Thoracic aorta (tissue), 2 donors: ENCODE measurements around the gene PIP5K1A. TPM values are rescaled to one million over a fixed set of nuclear protein-coding genes. Genes with fewer than 3 reads are reported as not detected.

ENCODE experiments used
- ATAC-seq: fragments of 150-250 bp; one replicate; pipeline ENCODE4 v1.8.0; 2017; ENCODE audit warnings: low read depth; ENCODE audit not compliant: insufficient number of reproducible peaks, low FRiP score
- DNase-seq: peaks from one replicate; pipeline ENCODE4 v3.0.0-alpha.2; 2020; ENCODE audit warnings: low spot score
- H3K27ac ChIP-seq, 2 donors: fragments of 200-600 bp; sonication (generic); 1 replicate in 1 of 2; 2 replicates in 1 of 2; pipeline ENCODE4 v1.5.1; 2016; ENCODE audit warnings: mild to moderate bottlenecking in 2 of 2, moderate library complexity in 2 of 2
- H3K27me3 ChIP-seq: fragments of 200-600 bp; sonication (generic); replicated peaks from 2 replicates; pipeline ENCODE4 v1.6.0; 2016; ENCODE audit warnings: mild to moderate bottlenecking; ENCODE audit not compliant: insufficient read depth
- H3K36me3 ChIP-seq: fragments of 200-600 bp; sonication (generic); one replicate; pipeline ENCODE4 v1.5.1; 2016
- H3K4me1 ChIP-seq, 2 donors: fragments of 200-600 bp; sonication (generic); 1 replicate in 1 of 2; 2 replicates in 1 of 2; pipeline versions ENCODE4 v1.5.1 to v1.6.0; 2016; ENCODE audit warnings: low read depth in 2 of 2, mild to moderate bottlenecking in 1 of 2; ENCODE audit not compliant: control insufficient read depth in 1 of 2
- H3K4me3 ChIP-seq: fragments of 200-600 bp; sonication (generic); 2 replicates; pipeline ENCODE4 v1.5.1; 2016; ENCODE audit warnings: mild to moderate bottlenecking
- H3K9me3 ChIP-seq: fragments of 200-600 bp; sonication (generic); 2 replicates; pipeline ENCODE4 v1.5.1; 2016
- CTCF ChIP-seq: fragments of 200-600 bp; sonication (generic); IDR thresholded peaks from one replicate; pipeline ENCODE4 v1.5.1; 2019; ENCODE audit warnings: antibody characterized with exemption
- total RNA-seq, 2 donors: library from RNA; depleted of rRNA; stranded (reverse); fragments of >200 nt; gene quantifications; one replicate each; pipeline versions ENCODE4 v1.1.0 to v1.2.3, GENCODE V29; 2016

The PIP5K1A gene
- total RNA-seq, 2 donors from 2014 or later, result 49.7 to 97.6 TPM

- Histone ChIP-seq H3K36me3 (peaks cover 84% of the 10 kb centered on the region), H3K27me3 (no peaks in the 10 kb centered on the region), H3K4me1 (no peaks in the 10 kb centered on the region), H3K27ac (no peak overlapping the region), H3K9me3 (no peaks in the 10 kb centered on the region), H3K4me3 (no peak overlapping the region)
- DNase-seq (no peak), ATAC-seq (no peak)
- no peak for TF ChIP-seq CTCF
Measured at GRCh38 chr1:151294742-151295462, 96.5 kb downstream of the PIP5K1A start.

Other genes with a start within 250 kb of the PIP5K1A start
- 100 to 1,000 TPM; 102 to 122 TPM for gene CERS2, start 223.7 kb upstream of the PIP5K1A start, total RNA-seq
- not detected for gene ANXA9, start 216.3 kb upstream of the PIP5K1A start, total RNA-seq
- gene MINDY1, start 191.7 kb upstream of the PIP5K1A start, total RNA-seq, result 10 to 100 TPM; 16.9 to 28.3 TPM
- 10 to 100 TPM; 16.5 to 21.3 TPM for gene PRUNE1, start 190.1 kb upstream of the PIP5K1A start, total RNA-seq
- gene BNIPL, start 162.0 kb upstream of the PIP5K1A start, total RNA-seq, result 1 to 10 TPM in 1 of 2 donors, under 1 TPM in 1; 0.14 to 2.6 TPM
- 1 to 10 TPM; 5.0 to 5.3 TPM for gene C1orf56, start 150.8 kb upstream of the PIP5K1A start, total RNA-seq
- gene CDC42SE1, start 138.9 kb upstream of the PIP5K1A start, total RNA-seq, result 100 to 1,000 TPM in 1 of 2 donors, 10 to 100 TPM in 1; 66.2 to 134 TPM
- gene MLLT11, start 138.2 kb upstream of the PIP5K1A start, total RNA-seq, result 1 to 10 TPM; 1.2 to 3.1 TPM
- 10 to 100 TPM; 24.6 to 33.0 TPM for gene GABPB2, start 127.8 kb upstream of the PIP5K1A start, total RNA-seq
- gene SEMA6C, start 51.9 kb upstream of the PIP5K1A start, total RNA-seq, result 1 to 10 TPM; 6.3 to 6.8 TPM
- gene TNFAIP8L2, start 41.9 kb upstream of the PIP5K1A start, total RNA-seq, result 10 to 100 TPM in 1 of 2 donors, 1 to 10 TPM in 1; 3.9 to 14.1 TPM
- gene LYSMD1, start 32.6 kb upstream of the PIP5K1A start, total RNA-seq, result 1 to 10 TPM; 5.6 to 8.7 TPM
- gene SCNM1, start 32.4 kb upstream of the PIP5K1A start, total RNA-seq, result 10 to 100 TPM; 19.1 to 27.7 TPM
- not detected for gene TMOD4, start 22.6 kb upstream of the PIP5K1A start, total RNA-seq
- 10 to 100 TPM; 32.5 to 39.7 TPM for gene VPS72, start 8.4 kb upstream of the PIP5K1A start, total RNA-seq
- 10 to 100 TPM; 79.1 to 87.6 TPM for gene PSMD4, start 56.2 kb downstream of the PIP5K1A start, total RNA-seq
- 10 to 100 TPM; 22.7 to 32.2 TPM for gene ZNF687, start 83.7 kb downstream of the PIP5K1A start, total RNA-seq
- gene PI4KB, start 128.9 kb downstream of the PIP5K1A start, total RNA-seq, result 10 to 100 TPM; 60.1 to 63.1 TPM
- gene RFX5, start 148.7 kb downstream of the PIP5K1A start, total RNA-seq, result 10 to 100 TPM; 49.3 to 51.7 TPM
- 10 to 100 TPM; 41.8 to 67.6 TPM for gene SELENBP1, start 174.2 kb downstream of the PIP5K1A start, total RNA-seq
- 100 to 1,000 TPM; 168 to 209 TPM for gene PSMB4, start 201.0 kb downstream of the PIP5K1A start, total RNA-seq